HepG2 (cell line): ENCODE results near the gene RIPOR1. TPM values are rescaled to one million over a fixed set of nuclear protein-coding genes. Genes with fewer than 3 reads are reported as not detected.

Experiments
- NKX3-1 ChIP-seq: sonication (generic); formaldehyde crosslinking; IDR thresholded peaks from 2 replicates; pipeline ENCODE4 v1.5.0; 2020; ENCODE audit warnings: missing genetic modification reagents
- REL ChIP-seq: sonication (generic); formaldehyde crosslinking; conservative IDR thresholded peaks from 2 replicates; pipeline ENCODE4 v1.8.0; 2022; ENCODE audit warnings: mild to moderate bottlenecking, missing genetic modification reagents, moderate library complexity
- ZNF563 ChIP-seq: sonication (generic); formaldehyde crosslinking; IDR thresholded peaks from 2 replicates; pipeline ENCODE4 v1.8.0; 2022; ENCODE audit warnings: mild to moderate bottlenecking, moderate library complexity, missing genetic modification reagents
- ZNF598 ChIP-seq: sonication (generic); formaldehyde crosslinking; IDR thresholded peaks from 2 replicates; pipeline ENCODE4 v1.5.1; 2020; ENCODE audit warnings: mild to moderate bottlenecking, missing genetic modification reagents, borderline replicate concordance
- ZNF780A ChIP-seq: sonication (generic); formaldehyde crosslinking; IDR thresholded peaks from 2 replicates; pipeline ENCODE4 v1.8.0; 2022; ENCODE audit warnings: mild to moderate bottlenecking, missing genetic modification reagents, moderate library complexity
- polyA plus RNA-seq, 8 experiments: library from polyadenylated mRNA; depleted of rRNA in 3 of 8; stranded (reverse) in 7 of 8; unstranded in 1 of 8; fragments of >200 nt; fragmentation: Illumina TruSeq in 4 of 8; extraction: Trizol in 4 of 8; gene quantifications; 2 replicates each; pipeline versions ENCODE4 v1.2.1 to v1.2.3, GENCODE V29; 2011 to 2016; ENCODE audit warnings: low read depth in 4 of 8, missing spikeins in 1 of 8, mixed read lengths in 1 of 8; ENCODE audit not compliant: insufficient read depth in 1 of 8
- total RNA-seq, 5 experiments: library from RNA; depleted of rRNA; stranded (reverse); fragments of >200 nt; fragmentation: Illumina TruSeq; extraction: Trizol; gene quantifications; 2 replicates each; pipeline ENCODE4 v1.2.3, GENCODE V29; 2016; ENCODE audit warnings: low read depth in 1 of 5
- TF ChIP-seq, protein P1 (sequence below): sonication (generic); formaldehyde crosslinking; IDR thresholded peaks from 2 replicates; pipeline ENCODE4 v1.5.1; 2020; ENCODE audit warnings: missing genetic modification reagents, mild to moderate bottlenecking, borderline replicate concordance
- TF ChIP-seq, protein P2 (sequence below): sonication (generic); formaldehyde crosslinking; IDR thresholded peaks from 2 replicates; pipeline ENCODE4 v1.4.0; 2020; ENCODE audit warnings: low read depth, missing genetic modification reagents
- TF ChIP-seq, protein P3 (sequence below): sonication (generic); formaldehyde crosslinking; IDR thresholded peaks from 2 replicates; pipeline ENCODE4 v1.9.0; 2021; ENCODE audit warnings: mild to moderate bottlenecking, missing genetic modification reagents
- TF ChIP-seq, protein P4 (sequence below): sonication (generic); formaldehyde crosslinking; IDR thresholded peaks from 2 replicates; pipeline ENCODE4 v1.9.0; 2021; ENCODE audit warnings: missing genetic modification reagents, mild to moderate bottlenecking, borderline replicate concordance
- TF ChIP-seq, protein P5 (sequence below): sonication (generic); formaldehyde crosslinking; IDR thresholded peaks from 2 replicates; pipeline ENCODE4 v1.5.1; 2020; ENCODE audit warnings: missing genetic modification reagents, mild to moderate bottlenecking, borderline replicate concordance

RIPOR1 gene
- total and polyA plus RNA-seq, 2 of the 13 experiments (the other 11 are each of a cell fraction or from before 2014, with no cell fraction given) = 4.6 to 8.1 TPM

DNA sequence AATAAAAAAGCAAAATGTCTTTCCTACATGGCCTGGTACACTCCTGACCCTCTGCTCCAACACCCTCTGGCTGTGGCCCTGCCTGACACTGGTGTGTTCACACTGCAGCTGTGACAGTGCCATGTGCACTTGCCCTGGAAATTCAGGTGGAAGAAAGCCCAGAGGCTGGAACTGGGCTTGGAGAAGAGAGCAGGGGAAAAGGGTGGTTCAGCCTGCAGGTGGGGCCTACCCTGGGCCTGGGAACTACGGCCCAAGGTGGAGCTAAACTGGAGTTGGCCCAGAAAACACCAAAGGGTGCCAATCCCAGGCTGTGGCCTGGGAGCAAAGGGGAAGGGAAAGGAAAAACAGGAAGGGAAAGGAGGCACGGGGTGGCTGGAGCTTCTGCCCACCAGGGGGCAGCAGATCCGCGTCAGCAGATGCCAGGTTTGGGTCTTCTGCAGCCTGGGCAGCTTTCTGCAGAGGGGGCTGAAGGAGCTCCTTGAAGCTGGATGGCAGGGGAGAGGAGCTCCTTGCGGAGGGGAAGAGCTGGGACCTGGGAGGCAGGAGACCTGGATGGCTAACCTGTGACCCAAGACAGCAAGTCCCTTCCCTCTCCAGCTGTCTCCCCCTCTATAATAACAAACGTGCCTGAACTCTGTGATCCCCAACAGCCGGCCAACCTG lies 18.3 kb downstream of the RIPOR1 start (continued):
- TF ChIP-seq, protein P1, sequence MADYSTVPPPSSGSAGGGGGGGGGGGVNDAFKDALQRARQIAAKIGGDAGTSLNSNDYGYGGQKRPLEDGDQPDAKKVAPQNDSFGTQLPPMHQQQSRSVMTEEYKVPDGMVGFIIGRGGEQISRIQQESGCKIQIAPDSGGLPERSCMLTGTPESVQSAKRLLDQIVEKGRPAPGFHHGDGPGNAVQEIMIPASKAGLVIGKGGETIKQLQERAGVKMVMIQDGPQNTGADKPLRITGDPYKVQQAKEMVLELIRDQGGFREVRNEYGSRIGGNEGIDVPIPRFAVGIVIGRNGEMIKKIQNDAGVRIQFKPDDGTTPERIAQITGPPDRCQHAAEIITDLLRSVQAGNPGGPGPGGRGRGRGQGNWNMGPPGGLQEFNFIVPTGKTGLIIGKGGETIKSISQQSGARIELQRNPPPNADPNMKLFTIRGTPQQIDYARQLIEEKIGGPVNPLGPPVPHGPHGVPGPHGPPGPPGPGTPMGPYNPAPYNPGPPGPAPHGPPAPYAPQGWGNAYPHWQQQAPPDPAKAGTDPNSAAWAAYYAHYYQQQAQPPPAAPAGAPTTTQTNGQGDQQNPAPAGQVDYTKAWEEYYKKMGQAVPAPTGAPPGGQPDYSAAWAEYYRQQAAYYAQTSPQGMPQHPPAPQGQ (CRISPR knock-in tag) = no peak
- TF ChIP-seq, protein P2, sequence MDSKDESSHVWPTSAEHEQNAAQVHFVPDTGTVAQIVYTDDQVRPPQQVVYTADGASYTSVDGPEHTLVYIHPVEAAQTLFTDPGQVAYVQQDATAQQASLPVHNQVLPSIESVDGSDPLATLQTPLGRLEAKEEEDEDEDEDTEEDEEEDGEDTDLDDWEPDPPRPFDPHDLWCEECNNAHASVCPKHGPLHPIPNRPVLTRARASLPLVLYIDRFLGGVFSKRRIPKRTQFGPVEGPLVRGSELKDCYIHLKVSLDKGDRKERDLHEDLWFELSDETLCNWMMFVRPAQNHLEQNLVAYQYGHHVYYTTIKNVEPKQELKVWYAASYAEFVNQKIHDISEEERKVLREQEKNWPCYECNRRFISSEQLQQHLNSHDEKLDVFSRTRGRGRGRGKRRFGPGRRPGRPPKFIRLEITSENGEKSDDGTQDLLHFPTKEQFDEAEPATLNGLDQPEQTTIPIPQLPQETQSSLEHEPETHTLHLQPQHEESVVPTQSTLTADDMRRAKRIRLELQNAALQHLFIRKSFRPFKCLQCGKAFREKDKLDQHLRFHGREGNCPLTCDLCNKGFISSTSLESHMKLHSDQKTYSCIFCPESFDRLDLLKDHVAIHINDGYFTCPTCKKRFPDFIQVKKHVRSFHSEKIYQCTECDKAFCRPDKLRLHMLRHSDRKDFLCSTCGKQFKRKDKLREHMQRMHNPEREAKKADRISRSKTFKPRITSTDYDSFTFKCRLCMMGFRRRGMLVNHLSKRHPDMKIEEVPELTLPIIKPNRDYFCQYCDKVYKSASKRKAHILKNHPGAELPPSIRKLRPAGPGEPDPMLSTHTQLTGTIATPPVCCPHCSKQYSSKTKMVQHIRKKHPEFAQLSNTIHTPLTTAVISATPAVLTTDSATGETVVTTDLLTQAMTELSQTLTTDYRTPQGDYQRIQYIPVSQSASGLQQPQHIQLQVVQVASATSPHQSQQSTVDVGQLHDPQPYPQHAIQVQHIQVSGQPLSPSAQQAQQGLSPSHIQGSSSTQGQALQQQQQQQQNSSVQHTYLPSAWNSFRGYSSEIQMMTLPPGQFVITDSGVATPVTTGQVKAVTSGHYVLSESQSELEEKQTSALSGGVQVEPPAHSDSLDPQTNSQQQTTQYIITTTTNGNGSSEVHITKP (CRISPR knock-in tag) = peak; percentile 46; the same call in 1 of the 2 replicates
- TF ChIP-seq ZNF598 (CRISPR knock-in tag) (no peak), REL (CRISPR knock-in tag) (no peak), ZNF780A (CRISPR knock-in tag) (no peak), ZNF563 (CRISPR knock-in tag) (no peak), NKX3-1 (CRISPR knock-in tag) (no peak)
- TF ChIP-seq, protein P3, sequence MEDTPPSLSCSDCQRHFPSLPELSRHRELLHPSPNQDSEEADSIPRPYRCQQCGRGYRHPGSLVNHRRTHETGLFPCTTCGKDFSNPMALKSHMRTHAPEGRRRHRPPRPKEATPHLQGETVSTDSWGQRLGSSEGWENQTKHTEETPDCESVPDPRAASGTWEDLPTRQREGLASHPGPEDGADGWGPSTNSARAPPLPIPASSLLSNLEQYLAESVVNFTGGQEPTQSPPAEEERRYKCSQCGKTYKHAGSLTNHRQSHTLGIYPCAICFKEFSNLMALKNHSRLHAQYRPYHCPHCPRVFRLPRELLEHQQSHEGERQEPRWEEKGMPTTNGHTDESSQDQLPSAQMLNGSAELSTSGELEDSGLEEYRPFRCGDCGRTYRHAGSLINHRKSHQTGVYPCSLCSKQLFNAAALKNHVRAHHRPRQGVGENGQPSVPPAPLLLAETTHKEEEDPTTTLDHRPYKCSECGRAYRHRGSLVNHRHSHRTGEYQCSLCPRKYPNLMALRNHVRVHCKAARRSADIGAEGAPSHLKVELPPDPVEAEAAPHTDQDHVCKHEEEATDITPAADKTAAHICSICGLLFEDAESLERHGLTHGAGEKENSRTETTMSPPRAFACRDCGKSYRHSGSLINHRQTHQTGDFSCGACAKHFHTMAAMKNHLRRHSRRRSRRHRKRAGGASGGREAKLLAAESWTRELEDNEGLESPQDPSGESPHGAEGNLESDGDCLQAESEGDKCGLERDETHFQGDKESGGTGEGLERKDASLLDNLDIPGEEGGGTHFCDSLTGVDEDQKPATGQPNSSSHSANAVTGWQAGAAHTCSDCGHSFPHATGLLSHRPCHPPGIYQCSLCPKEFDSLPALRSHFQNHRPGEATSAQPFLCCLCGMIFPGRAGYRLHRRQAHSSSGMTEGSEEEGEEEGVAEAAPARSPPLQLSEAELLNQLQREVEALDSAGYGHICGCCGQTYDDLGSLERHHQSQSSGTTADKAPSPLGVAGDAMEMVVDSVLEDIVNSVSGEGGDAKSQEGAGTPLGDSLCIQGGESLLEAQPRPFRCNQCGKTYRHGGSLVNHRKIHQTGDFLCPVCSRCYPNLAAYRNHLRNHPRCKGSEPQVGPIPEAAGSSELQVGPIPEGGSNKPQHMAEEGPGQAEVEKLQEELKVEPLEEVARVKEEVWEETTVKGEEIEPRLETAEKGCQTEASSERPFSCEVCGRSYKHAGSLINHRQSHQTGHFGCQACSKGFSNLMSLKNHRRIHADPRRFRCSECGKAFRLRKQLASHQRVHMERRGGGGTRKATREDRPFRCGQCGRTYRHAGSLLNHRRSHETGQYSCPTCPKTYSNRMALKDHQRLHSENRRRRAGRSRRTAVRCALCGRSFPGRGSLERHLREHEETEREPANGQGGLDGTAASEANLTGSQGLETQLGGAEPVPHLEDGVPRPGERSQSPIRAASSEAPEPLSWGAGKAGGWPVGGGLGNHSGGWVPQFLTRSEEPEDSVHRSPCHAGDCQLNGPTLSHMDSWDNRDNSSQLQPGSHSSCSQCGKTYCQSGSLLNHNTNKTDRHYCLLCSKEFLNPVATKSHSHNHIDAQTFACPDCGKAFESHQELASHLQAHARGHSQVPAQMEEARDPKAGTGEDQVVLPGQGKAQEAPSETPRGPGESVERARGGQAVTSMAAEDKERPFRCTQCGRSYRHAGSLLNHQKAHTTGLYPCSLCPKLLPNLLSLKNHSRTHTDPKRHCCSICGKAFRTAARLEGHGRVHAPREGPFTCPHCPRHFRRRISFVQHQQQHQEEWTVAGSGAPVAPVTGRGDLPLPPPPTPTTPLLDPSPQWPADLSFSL = no peak
- TF ChIP-seq, protein P4, sequence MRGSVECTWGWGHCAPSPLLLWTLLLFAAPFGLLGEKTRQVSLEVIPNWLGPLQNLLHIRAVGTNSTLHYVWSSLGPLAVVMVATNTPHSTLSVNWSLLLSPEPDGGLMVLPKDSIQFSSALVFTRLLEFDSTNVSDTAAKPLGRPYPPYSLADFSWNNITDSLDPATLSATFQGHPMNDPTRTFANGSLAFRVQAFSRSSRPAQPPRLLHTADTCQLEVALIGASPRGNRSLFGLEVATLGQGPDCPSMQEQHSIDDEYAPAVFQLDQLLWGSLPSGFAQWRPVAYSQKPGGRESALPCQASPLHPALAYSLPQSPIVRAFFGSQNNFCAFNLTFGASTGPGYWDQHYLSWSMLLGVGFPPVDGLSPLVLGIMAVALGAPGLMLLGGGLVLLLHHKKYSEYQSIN = no peak
- TF ChIP-seq, protein P5, sequence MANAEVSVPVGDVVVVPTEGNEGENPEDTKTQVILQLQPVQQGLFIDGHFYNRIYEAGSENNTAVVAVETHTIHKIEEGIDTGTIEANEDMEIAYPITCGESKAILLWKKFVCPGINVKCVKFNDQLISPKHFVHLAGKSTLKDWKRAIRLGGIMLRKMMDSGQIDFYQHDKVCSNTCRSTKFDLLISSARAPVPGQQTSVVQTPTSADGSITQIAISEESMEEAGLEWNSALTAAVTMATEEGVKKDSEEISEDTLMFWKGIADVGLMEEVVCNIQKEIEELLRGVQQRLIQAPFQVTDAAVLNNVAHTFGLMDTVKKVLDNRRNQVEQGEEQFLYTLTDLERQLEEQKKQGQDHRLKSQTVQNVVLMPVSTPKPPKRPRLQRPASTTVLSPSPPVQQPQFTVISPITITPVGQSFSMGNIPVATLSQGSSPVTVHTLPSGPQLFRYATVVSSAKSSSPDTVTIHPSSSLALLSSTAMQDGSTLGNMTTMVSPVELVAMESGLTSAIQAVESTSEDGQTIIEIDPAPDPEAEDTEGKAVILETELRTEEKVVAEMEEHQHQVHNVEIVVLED (CRISPR knock-in tag) = no peak
